ENCODE measurements around the gene C12orf42.

Gene C12orf42

GRCh38 chr12:103354403-103354802, 141.4 kb downstream of the C12orf42 start:
- H3K4me3 ChIP-seq (ENCODE audit: low read depth, low read length), result no peak overlapping the region
- ChIA-PET POLR2A (no interaction called here), CTCF (no interaction called here)
- no peak for DNase-seq (ENCODE audit: low read depth, low spot score)
- TF ChIP-seq CTCF (IDR thresholded peaks at IDR 0.05; ENCODE audit: insufficient read depth, low read length, missing control alignments), result no peak

- no peak for DNase-seq (ENCODE audit: low read depth, low spot score)
- POLR2A ChIA-PET, result no interaction called here
- H3K4me3 ChIP-seq (ENCODE audit: low read depth, low read length), result no peak overlapping the region
- CTCF ChIA-PET, result no interaction called here
- TF ChIP-seq CTCF (IDR thresholded peaks at IDR 0.05; ENCODE audit: insufficient read depth, low read length, missing control alignments), result no peak
These were observed 141.9 kb downstream of the C12orf42 start for GRCh38 chr12:103353913-103354312.

DNA sequence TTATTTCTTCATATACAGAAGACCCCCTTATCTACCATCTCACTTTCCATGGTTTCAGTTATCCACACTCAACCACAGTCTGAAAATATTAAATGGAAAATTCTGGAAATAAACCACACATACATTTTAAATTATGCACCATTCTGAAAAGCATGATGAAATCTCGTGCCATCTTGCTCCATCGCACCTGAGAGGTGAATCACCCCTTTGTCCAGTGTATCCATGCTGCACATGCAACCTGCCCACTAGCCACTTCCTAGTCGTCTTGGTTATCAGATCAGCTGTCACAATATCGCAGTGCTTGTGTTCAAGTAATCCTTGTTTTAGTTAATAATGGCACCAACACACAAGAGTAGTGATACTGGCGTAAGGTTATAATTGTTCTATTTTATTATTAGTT, 145.7 kb downstream of the C12orf42 start:
- POLR2A ChIA-PET, result no interaction called here
- CTCF ChIA-PET, result no interaction called here
- DNase-seq (ENCODE audit: low read depth, low spot score), result no peak
- no peak overlapping the region for H3K4me3 ChIP-seq (ENCODE audit: low read depth, low read length)
- no peak for TF ChIP-seq CTCF (IDR thresholded peaks at IDR 0.05; ENCODE audit: insufficient read depth, low read length, missing control alignments)

DNA sequence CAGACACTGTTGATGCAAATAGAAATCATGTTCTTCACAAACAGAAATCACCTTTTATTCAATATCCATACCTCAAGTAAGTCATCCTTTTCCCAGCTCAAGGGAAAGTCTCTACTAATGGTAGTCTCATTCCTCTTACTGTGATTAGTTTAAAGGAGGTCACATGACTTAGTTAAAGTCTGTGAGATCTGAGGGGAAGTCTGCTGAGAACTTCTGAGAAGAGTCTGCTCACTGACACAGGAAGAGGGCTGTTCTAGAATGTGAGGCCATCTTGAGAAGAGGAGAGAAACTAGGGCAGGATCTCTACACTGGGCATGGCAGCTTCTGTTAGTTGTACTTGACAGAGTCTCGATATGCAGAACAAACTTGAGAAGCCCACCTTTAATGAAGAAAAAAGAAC, 146.8 kb downstream of the C12orf42 start:
- CTCF ChIA-PET, result no interaction called here

GRCh38 chr12:103336940-103337339, 158.8 kb downstream of the C12orf42 start:
- H3K4me3 ChIP-seq (ENCODE audit: low read depth, low read length), result no peak overlapping the region
- POLR2A ChIA-PET, result no interaction called here
- TF ChIP-seq CTCF (IDR thresholded peaks at IDR 0.05; ENCODE audit: insufficient read depth, low read length, missing control alignments), result no peak
- DNase-seq (ENCODE audit: low read depth, low spot score), result no peak
- CTCF ChIA-PET, result no interaction called here

More for the DNA sequence above, 146.8 kb downstream of the C12orf42 start:
- TF ChIP-seq CTCF (IDR thresholded peaks at IDR 0.05; ENCODE audit: insufficient read depth, low read length, missing control alignments), result no peak
- POLR2A ChIA-PET, result no interaction called here
- H3K4me3 ChIP-seq (ENCODE audit: low read depth, low read length), result no peak overlapping the region
- DNase-seq (ENCODE audit: low read depth, low spot score), result no peak

DNA sequence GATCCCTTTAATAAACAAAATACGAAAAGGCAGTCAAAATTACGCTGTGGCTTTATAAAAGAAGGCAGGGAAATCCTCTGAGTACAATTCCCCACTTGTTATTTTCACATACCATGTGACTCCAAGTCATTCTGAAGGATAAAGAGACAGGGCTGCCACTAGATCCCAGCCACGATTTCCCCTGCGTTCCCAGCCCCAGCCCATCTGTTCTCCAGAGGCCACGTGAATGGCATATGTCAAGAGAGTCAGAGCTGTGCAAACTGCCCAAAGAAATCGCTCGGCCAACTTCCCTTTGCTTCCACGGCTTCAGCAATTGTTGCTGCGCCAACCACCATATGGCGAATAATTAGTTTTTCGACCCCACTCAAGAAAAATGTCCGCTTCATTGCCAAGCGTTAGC, 161.3 kb downstream of the C12orf42 start:
- DNase-seq (ENCODE audit: low read depth, low spot score), result no peak
- no peak for TF ChIP-seq CTCF (IDR thresholded peaks at IDR 0.05; ENCODE audit: insufficient read depth, low read length, missing control alignments)
- H3K4me3 ChIP-seq (ENCODE audit: low read depth, low read length), result no peak overlapping the region
- ChIA-PET POLR2A (no interaction called here), CTCF (no interaction called here)

Measured in AG04449 (cell line).